ENCODE data around the gene ADAMTS12. TPM values are rescaled to one million over a fixed set of nuclear protein-coding genes. Genes with fewer than 3 reads are reported as not detected.

ADAMTS12 gene
- total and polyA plus RNA-seq, 2 of the 8 experiments (the other 6 are each of a cell fraction or from before 2014, with no cell fraction given) = 6.4 to 12.8 TPM

- Histone ChIP-seq H2BK5ac (ENCODE audit: low read depth, low read length) (no peak overlapping the region), H2AFZ (ENCODE audit: low read length) (no peak overlapping the region), H3K27me3 (replicated peaks in 1 of 4; ENCODE audit: control insufficient read depth in 3 of 4, extremely low read depth in 1 of 4, insufficient read depth in 3 of 4, low read length in 3 of 4) (no peaks in the 10 kb centered on the region), H3K23ac (ENCODE audit: insufficient read length) (no peak overlapping the region), H3K23me2 (ENCODE audit: low read depth, low read length) (no peaks in the 10 kb centered on the region), H3K9ac (replicated peaks in 1 of 4; ENCODE audit: extremely low read depth in 1 of 4, low read depth in 3 of 4, low read length in 3 of 4) (no peak overlapping the region), H3K27ac (ENCODE audit: low read depth, low read length) (no peak overlapping the region), H2BK15ac (ENCODE audit: low read length) (no peak overlapping the region), H3K56ac (replicated peaks; ENCODE audit: insufficient read length, low read depth, low read length) (no peak overlapping the region), H4K91ac (replicated peaks; ENCODE audit: insufficient read length, low read length) (no peak overlapping the region), H2BK20ac (ENCODE audit: low read length) (no peak overlapping the region), H3K4me1 (replicated peaks in 1 of 4; ENCODE audit: control insufficient read depth in 3 of 4, insufficient read depth in 4 of 4, low read length in 3 of 4) (peaks cover 0 to 8% (median 4%) of the 10 kb centered on the region in 4 experiments; a peak in 4 of 7 replicates), H3K79me1 (ENCODE audit: low read depth, low read length) (no peaks in the 10 kb centered on the region; the same call in 1 of the 2 replicates), H2AK5ac (ENCODE audit: low read depth, low read length) (no peak overlapping the region), H3K14ac (ENCODE audit: insufficient read length) (no peak overlapping the region), H3K4me2 (ENCODE audit: insufficient read depth in 1 of 2, low read depth in 2 of 2, low read length in 2 of 2) (no peak overlapping the region), H4K8ac (ENCODE audit: extremely low read depth, insufficient read depth, low read length) (no peak overlapping the region), H2BK120ac (replicated peaks; ENCODE audit: low read depth, low read length) (no peak overlapping the region), H3K36me3 (ENCODE audit: control insufficient read depth in 2 of 4, insufficient read depth in 4 of 4, low read length in 3 of 4) (no peaks in the 10 kb centered on the region), H4K5ac (ENCODE audit: insufficient read length, low read depth, low read length) (no peak overlapping the region), H3K9me3 (ENCODE audit: insufficient read depth in 2 of 2, low read depth in 1 of 2, low read length in 1 of 2) (no peaks in the 10 kb centered on the region), H3K4me3 (ENCODE audit: extremely low read depth in 1 of 4, insufficient read depth in 2 of 4, low read depth in 3 of 4, low read length in 4 of 4) (no peak overlapping the region), H3K79me2 (ENCODE audit: control insufficient read depth in 1 of 2, insufficient read depth in 2 of 2, low read length in 2 of 2) (no peaks in the 10 kb centered on the region), H3K18ac (ENCODE audit: extremely low read depth, low read length) (no peak overlapping the region), H4K20me1 (replicated peaks in 1 of 2; ENCODE audit: control insufficient read depth in 1 of 2, insufficient read depth in 2 of 2, low read length in 2 of 2) (no peaks in the 10 kb centered on the region), H2BK12ac (ENCODE audit: low read depth, low read length) (no peak overlapping the region), H3K4ac (replicated peaks; ENCODE audit: insufficient read length, low read depth, low read length) (no peak overlapping the region)
- ChIA-PET CTCF (ENCODE audit: partially characterized antibody) (interaction anchor here (0.9 kb wide), 1 partner anchor 24 kb away, joined by 3 read pairs; no protein-coding TSS in a partner anchor), POLR2A (ENCODE audit: partially characterized antibody) (interaction anchor here (1.1 kb wide), 1 partner anchor 61 kb away, joined by 4 read pairs; the partner anchor contains the start of gene ADAMTS12)
- DNase-seq (ENCODE audit: low read depth in 1 of 2, low spot score in 2 of 2) = no peak
- no peak for FAIRE-seq
- 89% methylated on average over 1 of the region's 1 CpG; no CpG with 5 or more reads in 1 of the 2 experiments for WGBS, 2 experiments (ENCODE audit: extremely low coverage in 1 of 2, insufficient coverage in 1 of 2, insufficient read length in 1 of 2, insufficient replicate concordance in 2 of 2, low coverage in 1 of 2, low lambda C conversion rate in 2 of 2, missing lambda C conversion rate in 1 of 2)
- TF ChIP-seq RNF2 (IDR thresholded peaks at IDR 0.05; ENCODE audit: borderline replicate concordance, low read depth, low read length, missing control alignments, poor library complexity, severe bottlenecking) = no peak
- no peak for TF ChIP-seq BRCA1 (IDR thresholded peaks at IDR 0.05; ENCODE audit: low read depth, low read length)
- no peak for TF ChIP-seq EZH2 (IDR thresholded peaks at IDR 0.05; ENCODE audit: low read depth, low read length, severe bottlenecking)
- TF ChIP-seq TBP (IDR thresholded peaks at IDR 0.05; ENCODE audit: low read depth, low read length) = no peak
- no peak for TF ChIP-seq SUZ12 (IDR thresholded peaks at IDR 0.05; ENCODE audit: low read length)
- no peak for TF ChIP-seq SAP30 (IDR thresholded peaks at IDR 0.05; ENCODE audit: insufficient read depth, insufficient replicate concordance, low read length)
- no peak for TF ChIP-seq BACH1 (IDR thresholded peaks at IDR 0.05; ENCODE audit: low read length)
- no peak for TF ChIP-seq TCF12 (IDR thresholded peaks at IDR 0.05; ENCODE audit: low read depth, low read length)
- TF ChIP-seq MAX (IDR thresholded peaks at IDR 0.05) = no peak
- TF ChIP-seq SIX5 (IDR thresholded peaks at IDR 0.05; ENCODE audit: low read depth, low read length) = no peak
- TF ChIP-seq POLR2AphosphoS5 (IDR thresholded peaks at IDR 0.05; ENCODE audit: low read depth, low read length) = no peak
Observed at GRCh38 chr5:33831041-33831440, 60.7 kb downstream of the ADAMTS12 start.

Measured in H1 (cell line).